Measurements from ENCODE around the gene NEK1. TPM values are rescaled to one million over a fixed set of nuclear protein-coding genes. Genes with fewer than 3 reads are reported as not detected.
"Not testable (repeated sequence)": the region's sequence is repeated elsewhere in the genome, so short reads cannot be mapped to it uniquely, and the experiment has no call there.

Gene NEK1
- total RNA-seq, 4 donors from 2014 or later = 6.0 to 11.1 (median 6.7) TPM

DNA sequence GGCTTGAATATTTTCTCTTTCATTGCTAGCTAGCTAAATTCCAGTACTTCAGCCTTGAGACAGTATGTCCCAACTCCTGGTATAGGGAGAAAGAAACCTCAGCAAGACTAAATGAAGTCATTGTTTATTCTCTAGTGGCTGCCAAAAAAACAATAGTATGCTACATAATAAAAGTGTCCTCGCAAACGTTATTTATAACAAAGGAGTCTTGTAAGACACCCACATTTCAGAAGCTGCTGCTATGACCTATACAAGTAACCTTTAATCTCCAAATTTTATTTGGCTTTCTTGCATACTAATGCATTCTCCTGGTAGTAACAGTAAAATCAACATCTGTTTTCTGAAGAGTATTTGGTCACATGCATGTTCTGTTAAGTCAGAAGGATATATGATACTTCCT, 28.8 kb downstream of the NEK1 start:
- no peak for TF ChIP-seq POLR2A (IDR thresholded peaks at IDR 0.05)
- no peak for TF ChIP-seq POLR2AphosphoS5 (IDR thresholded peaks at IDR 0.05)
- no peak for TF ChIP-seq EP300 (IDR thresholded peaks at IDR 0.05)
- TF ChIP-seq, protein P1, sequence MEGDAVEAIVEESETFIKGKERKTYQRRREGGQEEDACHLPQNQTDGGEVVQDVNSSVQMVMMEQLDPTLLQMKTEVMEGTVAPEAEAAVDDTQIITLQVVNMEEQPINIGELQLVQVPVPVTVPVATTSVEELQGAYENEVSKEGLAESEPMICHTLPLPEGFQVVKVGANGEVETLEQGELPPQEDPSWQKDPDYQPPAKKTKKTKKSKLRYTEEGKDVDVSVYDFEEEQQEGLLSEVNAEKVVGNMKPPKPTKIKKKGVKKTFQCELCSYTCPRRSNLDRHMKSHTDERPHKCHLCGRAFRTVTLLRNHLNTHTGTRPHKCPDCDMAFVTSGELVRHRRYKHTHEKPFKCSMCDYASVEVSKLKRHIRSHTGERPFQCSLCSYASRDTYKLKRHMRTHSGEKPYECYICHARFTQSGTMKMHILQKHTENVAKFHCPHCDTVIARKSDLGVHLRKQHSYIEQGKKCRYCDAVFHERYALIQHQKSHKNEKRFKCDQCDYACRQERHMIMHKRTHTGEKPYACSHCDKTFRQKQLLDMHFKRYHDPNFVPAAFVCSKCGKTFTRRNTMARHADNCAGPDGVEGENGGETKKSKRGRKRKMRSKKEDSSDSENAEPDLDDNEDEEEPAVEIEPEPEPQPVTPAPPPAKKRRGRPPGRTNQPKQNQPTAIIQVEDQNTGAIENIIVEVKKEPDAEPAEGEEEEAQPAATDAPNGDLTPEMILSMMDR (IDR thresholded peaks at IDR 0.05) = no peak
- Histone ChIP-seq H3K9me3 (no peaks in the 10 kb centered on the region), H3K4me1 (no peaks in the 10 kb centered on the region), H3K4me3 (no peak overlapping the region), H3K36me3 (peaks cover 30% of the 10 kb centered on the region), H3K27ac (no peak overlapping the region), H3K27me3 (no peaks in the 10 kb centered on the region)
- WGBS = 56% methylated on average over 2 of the region's 2 CpGs
- no peak for DNase-seq (ENCODE audit: low spot score in 2 of 2)

DNA sequence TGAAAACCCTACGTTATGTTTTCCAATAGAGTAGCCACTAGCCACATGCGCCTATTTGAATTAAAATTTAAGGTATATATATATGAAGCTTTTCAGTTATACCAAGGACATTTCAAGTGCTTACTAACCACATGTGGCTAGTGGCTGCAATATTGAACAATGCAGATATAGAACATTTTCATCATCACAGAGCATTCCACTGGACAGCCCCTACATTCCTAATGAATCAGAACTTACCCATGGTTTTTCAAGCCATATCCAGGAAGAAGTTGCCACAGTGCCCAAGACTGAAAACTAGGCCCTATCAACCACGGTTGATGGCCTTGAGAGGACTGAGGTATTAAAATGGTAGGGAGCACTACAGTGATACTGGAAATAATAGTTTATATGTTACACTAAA, 29.7 kb downstream of the NEK1 start:
- 97% methylated on average over 3 of the region's 3 CpGs for WGBS
- no peak for DNase-seq (ENCODE audit: low spot score in 2 of 2)
- H3K9me3 ChIP-seq = no peaks in the 10 kb centered on the region
- H3K27me3 ChIP-seq = no peaks in the 10 kb centered on the region
- TF ChIP-seq POLR2A (IDR thresholded peaks at IDR 0.05) = no peak
- TF ChIP-seq, protein P1 (IDR thresholded peaks at IDR 0.05) = no peak
- TF ChIP-seq POLR2AphosphoS5 (IDR thresholded peaks at IDR 0.05) = no peak
- TF ChIP-seq EP300 (IDR thresholded peaks at IDR 0.05) = no peak
- no peak overlapping the region for H3K27ac ChIP-seq
- no peak overlapping the region for H3K4me3 ChIP-seq
- H3K4me1 ChIP-seq = no peaks in the 10 kb centered on the region
- H3K36me3 ChIP-seq = peaks cover 28% of the 10 kb centered on the region

DNA sequence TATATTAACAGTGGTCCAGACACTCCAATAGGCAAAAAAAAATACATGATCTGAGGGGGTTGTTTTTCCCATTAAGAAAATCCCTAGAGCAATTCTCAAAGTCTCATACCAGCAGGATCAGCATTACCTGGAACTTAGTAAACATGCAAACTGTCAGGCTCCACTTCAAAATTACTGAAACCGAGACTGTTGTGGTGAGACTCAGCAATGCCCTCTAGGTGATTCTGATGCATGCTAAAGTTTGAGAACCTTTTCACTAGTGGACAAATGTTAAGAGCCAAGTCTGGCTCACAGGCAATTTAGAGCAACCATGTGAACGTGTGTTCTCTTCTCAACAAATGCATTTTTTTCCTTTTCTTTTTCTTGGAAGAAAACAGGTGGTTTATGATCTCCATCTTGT, 30.2 kb downstream of the NEK1 start:
- Histone ChIP-seq H3K9me3 (no peaks in the 10 kb centered on the region), H3K27me3 (no peaks in the 10 kb centered on the region), H3K27ac (no peak overlapping the region), H3K36me3 (peaks cover 28% of the 10 kb centered on the region), H3K4me1 (no peaks in the 10 kb centered on the region), H3K4me3 (no peak overlapping the region)
- no peak for TF ChIP-seq POLR2AphosphoS5 (IDR thresholded peaks at IDR 0.05)
- no peak for TF ChIP-seq POLR2A (IDR thresholded peaks at IDR 0.05)
- TF ChIP-seq EP300 (IDR thresholded peaks at IDR 0.05) = no peak
- TF ChIP-seq, protein P1 (IDR thresholded peaks at IDR 0.05) = no peak
- DNase-seq (ENCODE audit: low spot score in 2 of 2) = no peak
- 83% methylated on average over 2 of the region's 2 CpGs for WGBS

DNA sequence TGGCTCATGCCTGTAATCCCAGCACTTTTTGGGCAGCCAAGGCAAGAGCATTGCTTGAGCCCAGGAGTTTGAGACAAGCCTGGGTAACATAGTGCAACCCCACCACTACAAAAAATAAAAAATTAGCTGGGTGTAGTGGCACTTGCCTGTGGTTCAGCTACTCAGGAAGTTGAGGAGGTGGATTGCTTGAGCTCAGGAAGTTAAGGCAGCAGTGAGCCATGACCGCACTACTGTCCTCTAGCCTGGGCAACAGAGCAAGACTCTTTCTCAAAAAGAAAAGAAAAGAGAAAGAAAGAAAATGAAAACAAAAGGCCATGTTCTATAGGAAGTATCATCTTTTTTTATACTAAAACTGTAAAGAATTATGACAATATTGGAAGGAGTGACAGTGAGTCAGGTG, 38.5 kb downstream of the NEK1 start:
- Histone ChIP-seq H3K4me3 (no peak overlapping the region), H3K27me3 (no peaks in the 10 kb centered on the region), H3K27ac (no peak overlapping the region), H3K9me3 (no peaks in the 10 kb centered on the region), H3K36me3 (peaks cover 29% of the 10 kb centered on the region), H3K4me1 (no peaks in the 10 kb centered on the region)
- TF ChIP-seq EP300 (IDR thresholded peaks at IDR 0.05) = no peak
- TF ChIP-seq, protein P1 (IDR thresholded peaks at IDR 0.05) = no peak
- no peak for TF ChIP-seq POLR2A (IDR thresholded peaks at IDR 0.05)
- TF ChIP-seq POLR2AphosphoS5 (IDR thresholded peaks at IDR 0.05) = no peak
- no peak for DNase-seq (ENCODE audit: low spot score in 2 of 2)
- 100% methylated on average over 1 of the region's 1 CpG for WGBS

DNA sequence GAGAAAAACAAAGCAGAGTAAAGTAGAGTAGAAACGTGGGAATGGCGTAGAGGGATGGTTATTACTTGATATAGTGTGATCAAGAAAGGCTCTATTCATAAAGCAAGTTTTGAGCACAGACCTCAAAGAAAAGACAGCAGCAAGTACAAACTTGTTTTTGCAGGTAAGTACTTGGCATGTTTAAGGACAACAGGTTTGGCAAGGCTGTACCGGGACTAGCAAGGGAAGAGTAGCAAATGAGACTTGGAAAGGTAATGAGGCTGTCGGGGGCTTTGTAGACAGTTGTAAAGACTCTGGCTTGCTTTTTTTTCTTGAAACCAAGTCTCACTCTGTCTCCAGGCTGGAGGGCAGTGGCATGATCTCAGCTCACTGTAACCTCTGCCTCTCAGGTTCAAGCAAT, 40.9 kb downstream of the NEK1 start:
- Histone ChIP-seq H3K27ac (no peak overlapping the region), H3K4me1 (peaks cover 5% of the 10 kb centered on the region), H3K9me3 (no peaks in the 10 kb centered on the region), H3K36me3 (peaks cover 26% of the 10 kb centered on the region), H3K4me3 (no peak overlapping the region), H3K27me3 (no peaks in the 10 kb centered on the region)
- WGBS = 65% methylated on average over 4 of the region's 4 CpGs
- TF ChIP-seq, protein P1 (IDR thresholded peaks at IDR 0.05) = no peak
- no peak for TF ChIP-seq POLR2AphosphoS5 (IDR thresholded peaks at IDR 0.05)
- no peak for TF ChIP-seq POLR2A (IDR thresholded peaks at IDR 0.05)
- TF ChIP-seq EP300 (IDR thresholded peaks at IDR 0.05) = no peak
- DNase-seq (ENCODE audit: low spot score in 2 of 2) = no peak

DNA sequence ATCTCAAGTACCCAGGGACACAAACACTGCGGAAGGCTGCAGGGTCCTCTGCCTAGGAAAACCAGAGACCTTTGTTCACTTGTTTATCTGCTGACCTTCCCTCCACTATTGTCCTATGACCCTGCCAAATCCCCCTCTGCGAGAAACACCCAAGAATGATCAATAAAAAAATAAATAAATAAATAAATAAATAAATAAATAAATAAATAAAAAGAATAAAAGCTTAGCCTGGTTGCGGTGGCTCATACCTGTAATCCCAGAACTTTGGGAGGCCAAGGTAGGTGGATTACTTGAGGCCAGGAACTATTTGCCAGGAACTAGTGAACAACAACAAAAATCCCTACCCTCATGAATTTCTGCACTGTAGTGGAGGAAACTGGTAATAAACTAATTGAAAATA, 41.4 kb downstream of the NEK1 start:
- not testable (repeated sequence) for H3K27ac ChIP-seq
- peaks cover 23% of the 10 kb centered on the region for H3K36me3 ChIP-seq
- WGBS = 95% methylated on average over 2 of the region's 3 CpGs

DNA sequence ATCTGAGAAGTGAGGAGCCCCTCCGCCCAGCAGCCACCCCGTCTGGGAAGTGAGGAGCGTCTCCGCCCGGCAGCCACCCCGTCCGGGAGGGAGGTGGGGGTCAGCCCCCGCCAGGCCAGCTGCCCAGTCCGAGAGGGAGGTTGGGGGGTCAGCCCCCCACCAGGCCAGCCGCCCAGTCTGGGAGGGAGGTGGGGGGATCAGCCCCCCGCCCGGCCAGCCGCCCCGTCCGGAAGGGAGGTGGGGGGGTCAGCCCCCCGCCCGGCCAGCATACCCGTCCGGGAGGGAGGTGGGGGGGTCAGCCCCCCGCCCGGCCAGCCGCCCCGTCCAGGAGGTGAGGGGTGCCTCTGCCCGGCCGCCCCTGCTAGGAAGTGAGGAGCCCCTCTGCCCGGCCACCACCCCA, 42.1 kb downstream of the NEK1 start:
- not testable (repeated sequence) for H3K27me3 ChIP-seq; H3K27ac ChIP-seq; H3K4me3 ChIP-seq; H3K9me3 ChIP-seq; DNase-seq (ENCODE audit: low spot score in 2 of 2)
- peaks cover 11% of the 10 kb centered on the region for H3K4me1 ChIP-seq
- peaks cover 16% of the 10 kb centered on the region for H3K36me3 ChIP-seq
- 100% methylated on average over 1 of the region's 26 CpGs for WGBS

More for the DNA sequence above, 41.4 kb downstream of the NEK1 start:
- DNase-seq (ENCODE audit: low spot score in 2 of 2); H3K4me1 ChIP-seq; H3K9me3 ChIP-seq; H3K27me3 ChIP-seq; H3K4me3 ChIP-seq: not testable (repeated sequence)

DNA sequence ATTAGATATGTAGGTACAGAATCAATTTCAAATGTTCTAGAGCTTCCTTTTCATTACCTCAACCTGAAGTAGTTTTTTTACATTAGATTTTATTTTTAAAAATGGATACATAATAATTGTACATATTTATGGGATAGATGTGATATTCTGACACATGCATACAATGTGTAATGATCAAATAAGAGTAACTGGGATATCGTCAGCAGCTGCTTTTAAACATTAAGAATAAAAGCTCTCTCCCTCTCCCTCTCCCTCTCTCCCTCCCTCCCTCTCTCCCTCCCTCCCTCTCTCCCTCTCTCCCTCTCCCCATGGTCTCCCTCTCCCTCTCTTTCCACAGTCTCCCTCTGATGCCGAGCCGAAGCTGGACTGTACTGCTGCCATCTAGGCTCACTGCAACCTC, 43.2 kb downstream of the NEK1 start:
- not testable (repeated sequence) for H3K27me3 ChIP-seq, H3K9me3 ChIP-seq
- WGBS = 95% methylated on average over 3 of the region's 3 CpGs

More for the DNA sequence above, 43.2 kb downstream of the NEK1 start:
- peaks cover 11% of the 10 kb centered on the region for H3K4me1 ChIP-seq
- not testable (repeated sequence) for DNase-seq (ENCODE audit: low spot score in 2 of 2); H3K27ac ChIP-seq; H3K36me3 ChIP-seq; H3K4me3 ChIP-seq

All from suprapubic skin (tissue), 4 donors.